CD4-positive, alpha-beta T cell treated with Interleukin-4 for 1 hour (primary cell): ENCODE data around the gene F5.

ENCODE experiments used
- DNase-seq, 2 donors: peaks; one replicate each; pipeline ENCODE4 v3.0.0-alpha.2; 2020 to 2022

F5 gene

GRCh38 chr1:169588112-169588511, 1.8 kb upstream of the F5 start:
- DNase-seq = no peak

GRCh38 chr1:169586067-169586394, 250 bp downstream of the F5 start:
- no peak for DNase-seq

GRCh38 chr1:169585181-169585580, 1.1 kb downstream of the F5 start:
- DNase-seq = no peak

GRCh38 chr1:169584483-169585144, 1.7 kb downstream of the F5 start:
- DNase-seq = peak in 1 of 2 donors; percentile 26

DNA sequence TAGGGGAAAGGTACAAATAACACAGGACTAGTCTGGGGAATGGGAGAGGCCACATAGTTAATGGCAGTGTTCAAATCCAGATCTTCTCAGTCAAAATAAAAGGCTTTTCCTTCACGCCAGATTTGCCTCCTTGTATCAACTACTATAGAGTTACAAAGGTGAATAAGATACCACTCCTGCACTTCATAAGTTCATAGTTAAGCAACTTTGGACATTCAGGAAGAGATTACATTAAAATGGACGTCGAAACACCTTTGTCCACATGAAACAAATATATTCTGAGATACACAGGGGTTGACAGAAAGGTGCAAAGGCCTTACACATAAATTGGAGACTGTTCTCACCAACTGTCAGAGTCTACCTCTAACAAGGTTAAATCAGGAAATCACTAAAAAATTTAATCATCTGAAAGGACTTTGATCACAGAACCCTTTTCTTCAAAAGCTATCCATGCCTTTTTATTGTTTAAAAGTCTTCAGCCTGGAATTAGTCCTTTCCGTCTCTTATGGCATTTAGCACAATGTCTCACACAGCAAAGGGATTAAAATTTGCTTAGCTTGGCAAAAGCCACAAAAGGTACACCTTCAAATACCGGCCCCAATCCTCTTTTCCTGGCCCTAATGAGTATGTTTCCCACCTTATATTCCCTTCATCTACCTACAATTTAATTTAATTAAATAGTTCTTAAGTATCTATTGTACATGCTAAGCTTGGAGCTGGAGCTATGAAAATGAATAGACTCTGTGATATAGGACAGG, 8.1 kb downstream of the F5 start:
- DNase-seq = no peak

DNA sequence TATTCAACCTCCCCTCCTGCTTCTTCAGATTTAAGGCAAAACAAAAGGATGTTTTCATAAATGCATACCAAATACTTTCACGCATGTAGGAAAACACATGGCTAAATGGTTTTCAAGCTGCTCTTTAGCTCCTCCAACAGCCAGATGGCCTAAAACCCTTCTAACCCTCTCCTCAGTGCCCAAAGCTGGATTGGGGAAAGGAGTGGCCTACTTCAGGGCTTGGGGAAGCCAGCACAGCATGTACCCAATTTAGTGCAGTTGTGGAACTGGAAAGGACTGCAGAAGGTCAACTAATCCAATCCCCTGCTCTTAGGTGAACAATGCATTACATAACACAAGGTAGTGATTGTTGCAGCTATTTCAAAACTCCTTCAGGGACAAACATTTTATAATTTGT, 9.3 kb downstream of the F5 start:
- no peak for DNase-seq

DNA sequence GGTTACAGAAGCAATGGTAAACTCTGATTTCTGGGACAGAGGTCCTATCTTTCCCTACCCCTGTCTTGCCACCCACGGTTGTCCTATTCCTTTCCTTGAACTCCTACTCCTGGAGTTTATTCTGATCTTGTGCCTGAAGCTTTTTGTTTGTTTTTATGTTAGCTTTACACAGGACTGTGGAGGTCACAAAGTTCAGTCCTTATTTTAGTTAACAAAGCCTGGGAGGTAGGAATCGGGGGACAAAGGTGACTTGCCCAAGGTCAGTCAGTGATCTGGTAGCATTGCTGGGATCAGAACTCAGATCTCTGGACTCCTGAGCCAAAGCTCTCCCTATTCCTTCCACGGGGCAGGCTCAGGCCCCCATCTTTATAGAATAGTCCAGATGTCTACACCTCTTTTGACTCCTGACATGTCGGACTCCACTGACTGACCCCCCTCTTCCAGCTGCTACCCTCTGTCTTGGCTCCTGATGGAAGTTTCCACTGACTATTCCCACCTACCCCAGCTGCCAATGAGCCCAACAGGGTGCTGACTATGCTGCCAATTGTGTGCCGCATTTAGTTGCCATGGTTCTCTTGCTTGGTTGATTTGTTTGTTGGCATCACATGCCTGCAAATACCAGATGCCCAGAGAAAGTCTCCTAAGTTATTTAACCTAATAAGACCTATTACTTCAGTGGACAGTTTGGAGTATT, 9.9 kb downstream of the F5 start:
- DNase-seq = no peak

DNA sequence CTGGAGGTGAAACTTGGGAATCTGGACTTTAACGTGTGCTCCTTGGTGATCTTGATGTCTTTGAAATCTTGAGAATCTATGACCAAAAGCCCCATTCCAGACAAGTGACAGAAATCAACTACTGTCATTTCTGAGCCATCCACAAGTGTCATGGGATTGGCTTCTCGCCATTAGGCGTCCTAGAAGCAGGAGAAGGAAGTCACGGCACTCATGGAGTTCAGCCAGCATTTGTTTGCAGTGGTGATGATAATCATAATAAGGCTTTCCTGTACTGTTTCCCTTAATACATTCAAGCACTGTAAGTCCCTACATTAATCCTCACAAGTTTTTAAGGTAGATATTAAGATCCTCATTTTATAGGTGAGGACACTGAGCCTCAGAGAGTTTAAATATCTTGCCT, 11.9 kb downstream of the F5 start:
- DNase-seq = no peak

- peak in 1 of 2 donors; percentile 41 for DNase-seq
Measured at GRCh38 chr1:169572187-169572586, 14.1 kb downstream of the F5 start.

- DNase-seq = peak in 1 of 2 donors; percentile 39
Measured at GRCh38 chr1:169571450-169571849, 14.8 kb downstream of the F5 start.

GRCh38 chr1:169570172-169570574, 16.1 kb downstream of the F5 start:
- no peak for DNase-seq

- DNase-seq = no peak
Measured at GRCh38 chr1:169568497-169568896, 17.8 kb downstream of the F5 start.

DNA sequence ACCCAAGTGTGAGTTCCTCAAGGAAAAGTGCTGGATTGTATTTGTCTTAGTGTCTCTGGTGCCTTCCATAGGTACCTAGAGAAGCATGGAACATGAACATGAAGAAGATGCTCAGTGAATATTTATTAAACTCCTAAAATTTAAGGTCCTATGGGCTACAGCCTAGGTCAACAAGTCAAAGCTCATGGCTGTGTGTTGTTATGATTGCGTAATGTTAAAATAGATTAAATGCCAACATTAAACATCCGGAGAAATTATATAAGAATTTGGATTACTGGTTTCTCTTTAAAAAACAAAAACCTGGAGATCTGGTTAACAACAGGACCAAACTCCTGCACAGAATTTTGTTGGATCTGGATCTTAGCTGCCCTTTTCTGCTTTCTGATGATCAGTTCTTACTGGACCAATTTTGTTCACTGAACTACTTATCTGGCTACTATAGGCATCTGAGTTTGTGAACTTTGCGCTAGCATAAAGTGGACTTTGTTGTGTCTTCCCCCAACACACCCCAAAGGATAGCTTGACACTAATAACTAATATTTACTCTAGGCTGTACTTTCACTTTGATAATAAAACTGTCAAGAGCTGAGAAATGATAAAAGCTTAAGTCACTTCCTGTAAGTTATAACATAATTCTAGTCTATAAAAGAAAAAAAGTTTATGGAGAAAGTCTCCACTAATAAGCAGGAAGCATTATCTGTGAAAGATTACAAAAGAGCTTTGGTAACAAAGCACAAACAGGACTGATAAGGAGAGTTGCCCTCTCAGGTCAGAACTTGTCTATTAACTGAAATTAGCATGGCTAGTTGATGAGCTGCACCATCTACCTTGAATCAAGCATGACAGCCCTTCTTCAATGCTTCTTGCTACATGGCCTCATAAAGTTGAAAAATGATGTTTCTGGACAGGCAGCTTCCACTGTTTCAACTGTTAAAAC, 20.7 kb downstream of the F5 start:
- DNase-seq = no peak

DNA sequence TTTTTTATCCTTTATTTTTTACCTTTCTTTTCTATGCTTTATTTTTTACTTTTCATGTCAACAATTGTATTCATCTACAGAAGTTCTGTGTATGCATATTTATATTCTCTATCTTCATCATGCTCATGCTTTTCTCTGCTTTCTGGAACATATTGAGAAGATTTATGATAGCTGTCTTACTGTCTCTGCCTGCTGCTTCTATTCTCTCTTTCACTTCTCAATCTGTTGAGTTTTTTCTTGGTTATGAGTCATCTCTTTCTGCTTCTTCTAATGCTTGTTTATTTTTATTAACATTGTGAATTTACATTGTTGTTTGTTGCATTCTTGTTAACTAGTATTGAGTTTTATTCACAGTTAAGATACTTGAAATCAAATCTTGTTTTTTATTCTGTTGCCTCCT, 22.6 kb downstream of the F5 start:
- no peak for DNase-seq

DNA sequence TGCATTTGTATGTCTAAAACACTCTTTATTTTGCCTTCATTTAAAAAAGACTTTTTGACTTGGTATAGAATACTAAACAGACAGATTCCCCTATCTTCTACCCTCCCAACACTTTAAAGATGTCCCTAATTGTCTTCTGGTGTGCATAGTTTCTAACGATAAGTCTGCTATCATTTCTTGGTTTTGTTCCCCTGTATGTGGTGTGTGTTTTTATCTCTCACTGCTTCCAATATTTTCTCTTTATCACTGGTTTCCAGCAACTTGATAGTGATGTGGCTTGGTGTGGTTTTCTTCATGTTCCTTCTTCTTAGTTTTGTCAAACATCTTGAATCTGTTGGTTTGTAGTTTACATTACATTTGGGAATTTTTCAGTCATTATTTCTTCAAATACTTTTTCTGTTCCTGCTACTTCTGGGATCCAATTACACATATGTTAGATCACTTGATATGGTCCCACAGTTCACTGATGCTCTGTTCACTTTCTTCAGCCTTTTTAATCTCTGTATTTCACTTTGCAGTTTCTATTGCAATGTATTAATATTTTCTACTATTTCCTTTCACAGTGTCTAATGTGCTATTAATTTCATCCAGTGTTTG, 23.2 kb downstream of the F5 start:
- no peak for DNase-seq

DNA sequence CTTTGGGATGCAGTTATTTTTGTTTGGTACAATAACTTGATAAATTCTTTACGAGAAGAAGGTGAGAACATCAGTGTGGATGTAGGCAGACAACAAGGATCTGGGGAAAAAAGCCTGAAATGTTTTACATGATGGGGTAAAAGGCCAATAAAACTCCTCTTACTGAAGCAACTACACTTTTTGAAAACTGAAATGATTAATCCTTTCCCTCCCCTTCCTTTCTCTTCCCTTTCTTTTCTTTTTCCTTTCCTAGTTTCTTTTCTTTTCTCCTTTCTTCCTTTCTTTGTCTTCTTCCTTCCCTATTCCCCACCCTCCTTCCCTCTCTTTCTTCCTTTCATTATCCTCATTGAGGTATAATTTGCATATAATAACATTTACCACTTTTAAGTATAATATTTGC, 24.6 kb downstream of the F5 start:
- no peak for DNase-seq

DNA sequence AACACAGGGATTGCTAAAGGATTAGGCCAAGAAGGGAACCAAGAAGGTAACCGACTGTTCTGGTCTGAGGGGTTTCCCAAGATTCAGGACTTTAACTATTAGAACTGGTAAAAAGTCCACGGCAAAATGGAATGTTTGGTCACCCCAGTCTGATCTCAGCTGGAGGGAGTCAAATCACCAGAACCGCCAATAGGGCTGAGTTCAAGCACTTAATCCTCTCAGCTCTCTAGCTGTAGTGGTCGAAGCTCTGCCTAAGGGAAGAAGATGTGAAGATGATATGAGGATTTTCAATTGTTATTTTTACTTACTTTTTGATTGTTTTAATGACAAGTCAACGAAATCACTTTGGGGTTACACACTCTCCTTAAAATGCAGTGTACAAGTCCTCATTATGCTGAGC, 29.1 kb downstream of the F5 start:
- DNase-seq = no peak

DNA sequence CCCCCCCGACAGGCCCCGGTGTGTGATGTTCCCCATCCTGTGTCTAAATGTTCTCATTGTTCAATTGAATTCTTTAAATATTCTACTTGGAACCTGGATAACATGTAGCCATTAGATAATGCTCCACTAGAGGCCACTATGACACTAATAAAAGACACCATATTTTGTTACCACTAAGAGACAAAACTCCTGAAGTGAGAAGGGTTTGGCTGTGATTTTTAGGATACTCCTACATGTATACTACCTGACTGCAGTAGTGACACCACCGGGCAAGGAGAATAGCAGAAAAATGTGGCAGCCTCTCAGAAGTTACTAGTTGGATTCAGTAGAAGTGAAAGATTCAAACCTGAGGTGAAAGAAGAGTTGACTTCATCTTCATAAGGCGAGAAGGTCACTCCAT, 36.0 kb downstream of the F5 start:
- peak in 1 of 2 donors; percentile 68 for DNase-seq

GRCh38 chr1:169548282-169548681, 38.0 kb downstream of the F5 start:
- no peak for DNase-seq

GRCh38 chr1:169546087-169546995, 39.9 kb downstream of the F5 start:
- peak; percentile 59 to 82 for DNase-seq

GRCh38 chr1:169545472-169545871, 40.8 kb downstream of the F5 start:
- no peak for DNase-seq
